Smooth muscle cell (in vitro differentiated cells): ENCODE data around the gene P2RY2. TPM values are rescaled to one million over a fixed set of nuclear protein-coding genes. Genes with fewer than 3 reads are reported as not detected.

Experiments
- DNase-seq: peaks from one replicate; lab custom pipeline; 2025; ENCODE audit not compliant: unreplicated experiment; lab: John Stamatoyannopoulos, UW
- H2AFZ ChIP-seq: fragments of 200-600 bp; sonication (generic); 2 replicates; pipeline ENCODE4 v1.6.0; 2016; ENCODE audit warnings: antibody characterized with exemption, low read depth, mild to moderate bottlenecking
- H3F3A ChIP-seq: fragments of 200-600 bp; sonication (generic); 2 replicates; pipeline ENCODE4 v1.6.0; 2017; ENCODE audit warnings: antibody characterized with exemption, low read depth
- H3K27ac ChIP-seq: fragments of 200-600 bp; sonication (generic); 2 replicates; pipeline ENCODE4 v1.5.1; 2016; ENCODE audit warnings: low read depth, mild to moderate bottlenecking
- H3K27me3 ChIP-seq: fragments of 200-600 bp; sonication (generic); 2 replicates; pipeline ENCODE4 v1.6.1; 2016; ENCODE audit warnings: low read depth, mild to moderate bottlenecking
- H3K36me3 ChIP-seq: fragments of 200-600 bp; sonication (generic); 2 replicates; pipeline ENCODE4 v1.5.1; 2016; ENCODE audit warnings: low read depth
- H3K4me1 ChIP-seq: fragments of 200-600 bp; sonication (generic); 2 replicates; pipeline ENCODE4 v1.5.1; 2016; ENCODE audit warnings: low read depth
- H3K4me2 ChIP-seq: fragments of 200-600 bp; sonication (generic); 2 replicates; pipeline ENCODE4 v1.6.0; 2016; ENCODE audit warnings: mild to moderate bottlenecking
- H3K4me3 ChIP-seq: fragments of 200-600 bp; sonication (generic); 2 replicates; pipeline ENCODE4 v1.5.1; 2016; ENCODE audit warnings: mild to moderate bottlenecking
- H3K79me2 ChIP-seq: fragments of 200-600 bp; sonication (generic); 2 replicates; pipeline ENCODE4 v1.6.0; 2016; ENCODE audit warnings: low read depth, mild to moderate bottlenecking
- H3K9ac ChIP-seq: fragments of 200-600 bp; sonication (generic); 2 replicates; pipeline ENCODE4 v1.6.0; 2016; ENCODE audit warnings: low read depth
- H3K9me3 ChIP-seq: fragments of 200-600 bp; sonication (generic); replicated peaks from 2 replicates; pipeline ENCODE4 v1.5.1; 2016; ENCODE audit warnings: low read depth
- H4K20me1 ChIP-seq: fragments of 200-600 bp; sonication (generic); 2 replicates; pipeline ENCODE4 v1.6.0; 2016; ENCODE audit warnings: low read depth
- CTCF ChIP-seq: fragments of 200-600 bp; sonication (generic); IDR thresholded peaks from 2 replicates; pipeline ENCODE4 v1.5.1; 2017; ENCODE audit warnings: borderline replicate concordance, mild to moderate bottlenecking, antibody characterized with exemption; ENCODE audit not compliant: insufficient read depth, poor library complexity, severe bottlenecking
- WGBS: methylation state at CpG from one replicate; pipeline ENCODE4 v1.1.7; 2016; ENCODE audit warnings: low lambda C conversion rate; 5-methylcytosine and 5-hydroxymethylcytosine counted together
- polyA plus RNA-seq: library from polyadenylated mRNA; unstranded; fragments of >200 nt; fragmentation: Nextera tagmentation; extraction: Ambion mirVana; gene quantifications from 2 replicates; pipeline ENCODE4 v1.2.1, GENCODE V29; 2016
- total RNA-seq: library from RNA; depleted of rRNA; stranded (reverse); fragments of >200 nt; gene quantifications from 2 replicates; pipeline ENCODE4 v1.2.3, GENCODE V29; 2014

The P2RY2 gene
- total and polyA plus RNA-seq, 2 experiments from 2014 or later = 5.8 TPM; not detected in 1

- Histone ChIP-seq H3K27me3 (peaks cover 10% of the 10 kb centered on the region), H2AFZ (no peak overlapping the region), H3K9me3 (no peaks in the 10 kb centered on the region), H3K9ac (no peak overlapping the region), H3K4me3 (no peak overlapping the region), H3K79me2 (no peaks in the 10 kb centered on the region), H4K20me1 (no peaks in the 10 kb centered on the region), H3K4me2 (no peak overlapping the region), H3K27ac (no peak overlapping the region), H3K4me1 (no peaks in the 10 kb centered on the region), H3F3A (no peaks in the 10 kb centered on the region), H3K36me3 (no peaks in the 10 kb centered on the region)
- 80% methylated on average over 10 of the region's 10 CpGs for WGBS
- no peak for DNase-seq
- TF ChIP-seq CTCF = no peak
Observed at GRCh38 chr11:73223998-73224730, 6.1 kb downstream of the P2RY2 start.

GRCh38 chr11:73225001-73225686 lies 7.1 kb downstream of the P2RY2 start:
- no peak overlapping the region for H2AFZ ChIP-seq

DNA sequence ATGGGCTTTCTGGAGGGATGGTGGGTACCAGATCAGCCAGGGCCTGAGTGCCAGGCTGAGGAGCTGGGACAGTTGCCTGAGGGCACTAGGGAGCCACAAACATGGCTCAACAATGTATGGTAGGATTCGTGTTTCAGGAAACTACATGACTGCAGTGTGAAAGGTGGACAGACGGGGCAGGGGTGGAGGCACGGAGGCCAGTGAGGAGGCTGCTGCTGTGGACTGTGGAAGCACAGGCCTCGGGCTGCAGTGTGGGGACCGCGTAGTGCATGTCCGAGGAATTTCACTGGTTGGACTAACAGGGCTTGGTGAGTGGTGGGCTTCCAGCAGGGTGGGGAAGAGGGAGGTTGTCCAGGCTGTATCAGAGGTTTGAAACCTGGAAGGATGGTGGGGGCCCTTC lies 7.8 kb downstream of the P2RY2 start:
- Histone ChIP-seq H3K36me3 (no peaks in the 10 kb centered on the region), H2AFZ (no peak overlapping the region), H3K27ac (no peak overlapping the region), H3K4me3 (no peak overlapping the region), H4K20me1 (no peaks in the 10 kb centered on the region), H3K4me1 (no peaks in the 10 kb centered on the region), H3K27me3 (no peaks in the 10 kb centered on the region), H3F3A (no peaks in the 10 kb centered on the region), H3K4me2 (no peak overlapping the region), H3K79me2 (no peaks in the 10 kb centered on the region), H3K9ac (no peak overlapping the region), H3K9me3 (no peaks in the 10 kb centered on the region)
- TF ChIP-seq CTCF = no peak
- DNase-seq = no peak
- 93% methylated on average over 7 of the region's 7 CpGs for WGBS

More at GRCh38 chr11:73225001-73225686, 7.1 kb downstream of the P2RY2 start:
- no peaks in the 10 kb centered on the region for H3K79me2 ChIP-seq
- no peak overlapping the region for H3K9ac ChIP-seq
- peaks cover under 1% of the 10 kb centered on the region for H3K27me3 ChIP-seq
- H3F3A ChIP-seq = no peaks in the 10 kb centered on the region
- H3K4me1 ChIP-seq = no peaks in the 10 kb centered on the region
- no peak for TF ChIP-seq CTCF
- DNase-seq = no peak
- H4K20me1 ChIP-seq = no peaks in the 10 kb centered on the region
- H3K36me3 ChIP-seq = no peaks in the 10 kb centered on the region
- H3K27ac ChIP-seq = no peak overlapping the region
- H3K4me3 ChIP-seq = no peak overlapping the region
- WGBS = 76% methylated on average over 3 of the region's 3 CpGs
- H3K9me3 ChIP-seq = no peaks in the 10 kb centered on the region
- no peak overlapping the region for H3K4me2 ChIP-seq
